HepG2 (cell line): ENCODE results near the gene CPNE4. TPM values are rescaled to one million over a fixed set of nuclear protein-coding genes. Genes with fewer than 3 reads are reported as not detected.
"Not testable (repeated sequence)": the region's sequence is repeated elsewhere in the genome, so short reads cannot be mapped to it uniquely, and the experiment has no call there.

Experiments
- ATAC-seq: fragments of 200-7000 bp; cut with Tn5 transposase; 3 replicates; pipeline ENCODE4 v1.9.1; 2020; ENCODE audit warnings: mild to moderate bottlenecking, moderate library complexity
- BruUV-seq: library from RNA; stranded (reverse); fragments of 400-500 nt; replicated peaks from 2 replicates; lab custom pipeline; 2021; lab: Mats Ljungman, UMichigan
- CTCF ChIA-PET: fragments of 300-600 bp; formaldehyde crosslinking; extraction: SDS; loops from one replicate; lab custom pipeline; 2021; ENCODE audit warnings: low total read pairs, inconsistent platforms, low intra/inter-chr PET ratio; lab: Yijun Ruan, JAX
- POLR2A ChIA-PET: fragments of 350-600 bp; sonication (Branson Sonifier 250); formaldehyde crosslinking; loops from one replicate; lab custom pipeline; 2020; ENCODE audit warnings: antibody characterized with exemption, inconsistent platforms; lab: Yijun Ruan, JAX
- DNase-seq: peaks from one replicate; pipeline ENCODE4 v3.0.0-alpha.2; 2015; ENCODE audit warnings: low spot score
- FAIRE-seq: peaks from 3 replicates; lab custom pipeline; 2011; peaks lifted over from hg19 to GRCh38; lab: Jason Lieb, UNC
- H2AFZ ChIP-seq: one replicate; pipeline ENCODE4 v1.6.1; 2011; ENCODE audit warnings: low read length, inconsistent platforms
- H3K27ac ChIP-seq: fragments of 300-600 bp; 3 replicates; pipeline ENCODE4 v1.8.0; 2011; ENCODE audit warnings: mixed run types, mild to moderate bottlenecking, mixed read lengths, low read length, inconsistent platforms; ENCODE audit not compliant: insufficient read depth; ENCODE audit errors: extremely low read length
- H3K27me3 ChIP-seq, 2 experiments: fragments of 200-600 bp in 1 of 2; 2 replicates in 1 of 2; 3 replicates in 1 of 2; pipeline versions ENCODE4 v1.6.0 to v1.8.0; 2011; ENCODE audit warnings: low read length in 2 of 2, mild to moderate bottlenecking in 2 of 2, moderate library complexity in 2 of 2, inconsistent platforms in 1 of 2; ENCODE audit not compliant: insufficient read depth in 2 of 2, control insufficient read depth in 1 of 2
- H3K36me3 ChIP-seq, 2 experiments: fragments of 200-600 bp in 1 of 2; replicated peaks in 1 of 2; 2 replicates in 1 of 2; 3 replicates in 1 of 2; pipeline versions ENCODE4 v1.5.1 to v1.8.0; 2011; ENCODE audit warnings: low read length in 2 of 2, inconsistent platforms in 1 of 2; ENCODE audit not compliant: insufficient read depth in 2 of 2, control insufficient read depth in 1 of 2
- H3K4me1 ChIP-seq: 2 replicates; pipeline ENCODE4 v1.5.1; 2012; ENCODE audit warnings: low read length, inconsistent platforms; ENCODE audit not compliant: insufficient read depth
- H3K4me2 ChIP-seq: 2 replicates; pipeline ENCODE4 v1.6.0; 2011; ENCODE audit warnings: low read depth, low read length, inconsistent platforms
- H3K4me3 ChIP-seq, 3 experiments: fragments of 200-600 bp in 1 of 3; sonication (generic), shearing (Covaris generic) in 1 of 3; replicated peaks in 1 of 3; 2 replicates each; pipeline ENCODE4 v1.5.1; 2011 to 2016; ENCODE audit warnings: low read length in 3 of 3, inconsistent platforms in 2 of 3, low read depth in 2 of 3, mild to moderate bottlenecking in 2 of 3, control low read depth in 1 of 3, mixed read lengths in 1 of 3; ENCODE audit not compliant: insufficient read depth in 1 of 3
- H3K79me2 ChIP-seq: one replicate; pipeline ENCODE4 v1.6.1; 2011; ENCODE audit warnings: low read length, inconsistent platforms; ENCODE audit not compliant: insufficient read depth
- H3K9ac ChIP-seq: 2 replicates; pipeline ENCODE4 v1.6.0; 2011; ENCODE audit warnings: mild to moderate bottlenecking, low read depth, low read length, inconsistent platforms; ENCODE audit not compliant: insufficient read depth
- H3K9me3 ChIP-seq: 2 replicates; pipeline ENCODE4 v1.5.1; 2012; ENCODE audit warnings: mild to moderate bottlenecking, low read length
- H4K20me1 ChIP-seq: 2 replicates; pipeline ENCODE4 v1.6.0; 2011; ENCODE audit warnings: inconsistent platforms, mild to moderate bottlenecking, low read length, moderate library complexity; ENCODE audit not compliant: insufficient read depth
- HNRNPK ChIP-seq: fragments of 200-400 bp; formaldehyde crosslinking; IDR thresholded peaks from 2 replicates; pipeline ENCODE4 v1.6.1; 2018; ENCODE audit warnings: low read length, low read depth, moderate library complexity, mild to moderate bottlenecking; ENCODE audit not compliant: poor library complexity, severe bottlenecking
- NFATC3 ChIP-seq: sonication (generic); formaldehyde crosslinking; IDR thresholded peaks from 2 replicates; pipeline ENCODE4 v1.5.1; 2020; ENCODE audit warnings: mild to moderate bottlenecking, missing genetic modification reagents
- PCBP1 ChIP-seq: fragments of 200-400 bp; formaldehyde crosslinking; IDR thresholded peaks from 2 replicates; pipeline ENCODE4 v1.6.1; 2017; ENCODE audit warnings: mild to moderate bottlenecking, low read depth, low read length, borderline replicate concordance
- RFXAP ChIP-seq: sonication (generic); formaldehyde crosslinking; IDR thresholded peaks from 2 replicates; pipeline ENCODE4 v1.4.0; 2020; ENCODE audit warnings: missing genetic modification reagents, borderline replicate concordance
- WGBS: methylation state at CpG from one replicate; pipeline ENCODE4 v1.1.6; 2017; ENCODE audit warnings: low lambda C conversion rate; 5-methylcytosine and 5-hydroxymethylcytosine counted together
- in situ Hi-C: cut with HindIII; loops from 2 replicates; pipeline ENCODE4 v1.10.0; 2017; ENCODE audit warnings: low pct_unique_long_range_greater_than_20kb; ENCODE audit not compliant: extremely low pct_ligation_motif_present
- intact Hi-C: fragments of 100-400 bp; cut with micrococcal nuclease; formaldehyde crosslinking; loops from one replicate; pipeline ENCODE4 v1.10.0; 2022; ENCODE audit not compliant: unreplicated experiment
- polyA plus RNA-seq, 8 experiments: library from polyadenylated mRNA; depleted of rRNA in 3 of 8; stranded (reverse) in 7 of 8; unstranded in 1 of 8; fragments of >200 nt; fragmentation: Illumina TruSeq in 4 of 8; extraction: Trizol in 4 of 8; gene quantifications; 2 replicates each; pipeline versions ENCODE4 v1.2.1 to v1.2.3, GENCODE V29; 2011 to 2016; ENCODE audit warnings: low read depth in 4 of 8, missing spikeins in 1 of 8, mixed read lengths in 1 of 8; ENCODE audit not compliant: insufficient read depth in 1 of 8
- total RNA-seq, 5 experiments: library from RNA; depleted of rRNA; stranded (reverse); fragments of >200 nt; fragmentation: Illumina TruSeq; extraction: Trizol; gene quantifications; 2 replicates each; pipeline ENCODE4 v1.2.3, GENCODE V29; 2016; ENCODE audit warnings: low read depth in 1 of 5

The CPNE4 gene
- total and polyA plus RNA-seq, 2 of the 13 experiments (the other 11 are each of a cell fraction or from before 2014, with no cell fraction given), result not detected

DNA sequence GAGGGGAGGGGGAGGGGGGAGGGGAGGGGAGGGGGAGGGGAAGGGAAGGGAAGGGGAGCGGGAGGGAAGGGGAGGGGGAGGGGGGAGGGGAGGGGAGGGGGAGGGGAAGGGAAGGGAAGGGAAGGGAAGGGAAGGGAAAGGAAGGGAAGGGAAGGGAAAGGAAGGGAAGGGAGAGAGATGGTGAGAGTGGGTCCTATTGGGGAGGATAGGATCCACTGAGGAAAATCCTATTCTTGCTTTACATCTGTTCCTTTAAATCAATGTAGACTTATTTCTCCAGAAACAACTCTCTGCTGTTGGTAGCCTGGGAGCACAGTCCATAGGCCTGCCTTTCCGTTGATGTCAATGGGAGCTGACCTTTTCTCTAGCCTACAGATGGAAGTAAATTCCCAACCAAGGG lies 10.1 kb upstream of the CPNE4 start:
- H3K79me2 ChIP-seq, DNase-seq, H3K9ac ChIP-seq, FAIRE-seq, H3K36me3 ChIP-seq, H3K27me3 ChIP-seq, H3K4me2 ChIP-seq, H4K20me1 ChIP-seq, H3K4me1 ChIP-seq, H3K9me3 ChIP-seq, POLR2A ChIA-PET, intact Hi-C loops, H3K27ac ChIP-seq, BruUV-seq, CTCF ChIA-PET, H2AFZ ChIP-seq, H3K4me3 ChIP-seq, ATAC-seq: not testable (repeated sequence)
- WGBS, result 0% methylated on average over 1 of the region's 2 CpGs
- in situ Hi-C loops, result loop anchor here (10.0 kb wide), 1 partner anchor 130 kb away; no protein-coding TSS in a partner anchor
- TF ChIP-seq HNRNPK (peak; percentile 82), PCBP1 (0 out of 2 replicates have a peak, but pooled peaks have one; percentile 73)

DNA sequence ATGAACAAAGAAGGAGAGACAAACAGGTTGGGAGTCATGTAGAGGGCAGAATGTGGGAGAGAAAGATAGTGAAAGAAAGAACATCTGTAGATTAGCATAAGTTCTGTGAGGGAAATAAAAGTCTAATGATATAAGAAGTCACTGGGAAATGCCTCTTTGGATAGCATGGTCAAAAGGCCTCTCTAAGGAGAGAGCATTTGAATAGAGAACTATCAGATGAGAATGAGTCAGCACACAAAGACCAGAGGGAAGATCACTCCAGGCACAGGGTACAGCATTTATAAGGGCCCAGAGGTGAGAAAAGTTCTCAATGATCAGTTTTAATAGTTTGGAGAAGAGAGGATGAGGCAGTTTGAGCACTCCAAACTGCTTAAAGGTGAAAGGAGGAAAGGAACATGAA lies 7.9 kb upstream of the CPNE4 start:
- no peak overlapping the region for H3K9ac ChIP-seq
- ChIA-PET CTCF (no interaction called here), POLR2A (no interaction called here)
- no peaks in the 10 kb centered on the region for H3K79me2 ChIP-seq
- no peaks in the 10 kb centered on the region for H3K4me1 ChIP-seq
- no peak overlapping the region for H3K4me3 ChIP-seq
- no peak overlapping the region for H3K27ac ChIP-seq
- no peaks in the 10 kb centered on the region for H3K36me3 ChIP-seq
- no peaks in the 10 kb centered on the region for H3K9me3 ChIP-seq
- no peak for TF ChIP-seq NFATC3 (CRISPR knock-in tag)
- TF ChIP-seq RFXAP (CRISPR knock-in tag), result no peak
- FAIRE-seq (no peak), DNase-seq (no peak), ATAC-seq (no peak)
- BruUV-seq, result no TSS peak
- intact Hi-C loops, result no loop called here
- no peak overlapping the region for H2AFZ ChIP-seq
- no peak overlapping the region for H3K4me2 ChIP-seq
- 0 out of 2 replicates have a peak, but pooled peaks cover 3% of the 10 kb centered on the region for H4K20me1 ChIP-seq
- in situ Hi-C loops, result loop anchor here (10.0 kb wide), 1 partner anchor 132 kb away; no protein-coding TSS in a partner anchor
- H3K27me3 ChIP-seq, result no peaks in the 10 kb centered on the region
